ENCODE measurements around the gene PLGRKT.
"Not testable (repeated sequence)": the region's sequence is repeated elsewhere in the genome, so short reads cannot be mapped to it uniquely, and the experiment has no call there.

Gene PLGRKT

GRCh38 chr9:5440426-5440825, 2.7 kb upstream of the PLGRKT start:
- no peaks in the 10 kb centered on the region for H3K27me3 ChIP-seq (ENCODE audit: insufficient read depth, insufficient read length)
- H3K9ac ChIP-seq (ENCODE audit: insufficient read length, low read depth), result no peak overlapping the region
- no peak for DNase-seq (ENCODE audit: low read depth, low spot score)
- peaks cover 14% of the 10 kb centered on the region for H3K9me3 ChIP-seq (ENCODE audit: insufficient read depth, low read length)
- H3K4me3 ChIP-seq (ENCODE audit: insufficient read length, low read depth), result no peak overlapping the region
- no peak for TF ChIP-seq YY1 (IDR thresholded peaks at IDR 0.05; ENCODE audit: insufficient read depth, insufficient read length)
- no peak for TF ChIP-seq ZNF274 (IDR thresholded peaks at IDR 0.05; ENCODE audit: low read depth, low read length)
- TF ChIP-seq SUZ12 (IDR thresholded peaks at IDR 0.05; ENCODE audit: extremely low read depth, insufficient read depth, insufficient read length), result no peak
- peaks cover 12% of the 10 kb centered on the region for H3K36me3 ChIP-seq (ENCODE audit: insufficient read depth, insufficient read length, low read length)
- no peaks in the 10 kb centered on the region for H3K4me1 ChIP-seq (ENCODE audit: insufficient read depth, insufficient read length)

GRCh38 chr9:5438301-5439162, 807 bp upstream of the PLGRKT start:
- Histone ChIP-seq H3K4me3 (ENCODE audit: insufficient read length, low read depth) (peak overlapping the region; percentile 78), H3K27me3 (ENCODE audit: insufficient read depth, insufficient read length) (no peaks in the 10 kb centered on the region), H3K9ac (ENCODE audit: insufficient read length, low read depth) (peak overlapping the region; percentile 54), H3K36me3 (ENCODE audit: insufficient read depth, insufficient read length, low read length) (peaks cover 15% of the 10 kb centered on the region), H3K4me1 (ENCODE audit: insufficient read depth, insufficient read length) (no peaks in the 10 kb centered on the region), H3K9me3 (ENCODE audit: insufficient read depth, low read length) (peaks cover 30% of the 10 kb centered on the region)
- TF ChIP-seq ZNF274 (IDR thresholded peaks at IDR 0.05; ENCODE audit: low read depth, low read length), result no peak
- no peak for DNase-seq (ENCODE audit: low read depth, low spot score)

DNA sequence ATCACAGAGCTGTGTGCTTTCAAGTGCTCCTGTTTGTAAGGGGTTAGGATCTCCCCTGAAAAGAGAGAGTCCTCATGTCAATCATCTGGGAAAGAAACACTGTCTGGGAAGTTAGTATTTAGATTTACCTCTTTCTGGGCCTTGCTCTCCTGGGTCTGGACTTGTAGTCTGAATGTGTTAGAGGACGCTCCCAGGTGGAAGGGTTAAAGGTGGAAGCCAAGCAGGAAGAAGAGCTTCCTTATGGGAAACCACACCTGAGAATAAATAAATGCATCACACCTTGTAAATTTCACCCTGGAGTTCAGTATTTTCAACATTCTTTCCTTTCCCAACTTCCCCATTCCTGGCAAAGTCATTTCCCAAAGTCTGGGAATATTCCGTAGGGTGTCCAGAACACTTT, 1.3 kb downstream of the PLGRKT start:
- Histone ChIP-seq H3K36me3 (ENCODE audit: insufficient read depth, insufficient read length, low read length) (peaks cover 27% of the 10 kb centered on the region), H3K4me1 (ENCODE audit: insufficient read depth, insufficient read length) (no peaks in the 10 kb centered on the region), H3K4me3 (ENCODE audit: insufficient read length, low read depth) (no peak overlapping the region), H3K9me3 (ENCODE audit: insufficient read depth, low read length) (peaks cover 51% of the 10 kb centered on the region), H3K9ac (ENCODE audit: insufficient read length, low read depth) (no peak overlapping the region), H3K27me3 (ENCODE audit: insufficient read depth, insufficient read length) (no peaks in the 10 kb centered on the region)
- no peak for DNase-seq (ENCODE audit: low read depth, low spot score)
- no peak for TF ChIP-seq YY1 (IDR thresholded peaks at IDR 0.05; ENCODE audit: insufficient read depth, insufficient read length)
- no peak for TF ChIP-seq SUZ12 (IDR thresholded peaks at IDR 0.05; ENCODE audit: extremely low read depth, insufficient read depth, insufficient read length)

- peaks cover 56% of the 10 kb centered on the region for H3K9me3 ChIP-seq (ENCODE audit: insufficient read depth, low read length)
- TF ChIP-seq YY1 (IDR thresholded peaks at IDR 0.05; ENCODE audit: insufficient read depth, insufficient read length), result no peak
- TF ChIP-seq ZNF274 (IDR thresholded peaks at IDR 0.05; ENCODE audit: low read depth, low read length), result no peak
- no peak for TF ChIP-seq SUZ12 (IDR thresholded peaks at IDR 0.05; ENCODE audit: extremely low read depth, insufficient read depth, insufficient read length)
- H3K9ac ChIP-seq (ENCODE audit: insufficient read length, low read depth), result no peak overlapping the region
- peaks cover 30% of the 10 kb centered on the region for H3K36me3 ChIP-seq (ENCODE audit: insufficient read depth, insufficient read length, low read length)
- DNase-seq (ENCODE audit: low read depth, low spot score), result no peak
- no peaks in the 10 kb centered on the region for H3K4me1 ChIP-seq (ENCODE audit: insufficient read depth, insufficient read length)
- no peaks in the 10 kb centered on the region for H3K27me3 ChIP-seq (ENCODE audit: insufficient read depth, insufficient read length)
- H3K4me3 ChIP-seq (ENCODE audit: insufficient read length, low read depth), result no peak overlapping the region
Measured at GRCh38 chr9:5435912-5436311, 1.8 kb downstream of the PLGRKT start.

DNA sequence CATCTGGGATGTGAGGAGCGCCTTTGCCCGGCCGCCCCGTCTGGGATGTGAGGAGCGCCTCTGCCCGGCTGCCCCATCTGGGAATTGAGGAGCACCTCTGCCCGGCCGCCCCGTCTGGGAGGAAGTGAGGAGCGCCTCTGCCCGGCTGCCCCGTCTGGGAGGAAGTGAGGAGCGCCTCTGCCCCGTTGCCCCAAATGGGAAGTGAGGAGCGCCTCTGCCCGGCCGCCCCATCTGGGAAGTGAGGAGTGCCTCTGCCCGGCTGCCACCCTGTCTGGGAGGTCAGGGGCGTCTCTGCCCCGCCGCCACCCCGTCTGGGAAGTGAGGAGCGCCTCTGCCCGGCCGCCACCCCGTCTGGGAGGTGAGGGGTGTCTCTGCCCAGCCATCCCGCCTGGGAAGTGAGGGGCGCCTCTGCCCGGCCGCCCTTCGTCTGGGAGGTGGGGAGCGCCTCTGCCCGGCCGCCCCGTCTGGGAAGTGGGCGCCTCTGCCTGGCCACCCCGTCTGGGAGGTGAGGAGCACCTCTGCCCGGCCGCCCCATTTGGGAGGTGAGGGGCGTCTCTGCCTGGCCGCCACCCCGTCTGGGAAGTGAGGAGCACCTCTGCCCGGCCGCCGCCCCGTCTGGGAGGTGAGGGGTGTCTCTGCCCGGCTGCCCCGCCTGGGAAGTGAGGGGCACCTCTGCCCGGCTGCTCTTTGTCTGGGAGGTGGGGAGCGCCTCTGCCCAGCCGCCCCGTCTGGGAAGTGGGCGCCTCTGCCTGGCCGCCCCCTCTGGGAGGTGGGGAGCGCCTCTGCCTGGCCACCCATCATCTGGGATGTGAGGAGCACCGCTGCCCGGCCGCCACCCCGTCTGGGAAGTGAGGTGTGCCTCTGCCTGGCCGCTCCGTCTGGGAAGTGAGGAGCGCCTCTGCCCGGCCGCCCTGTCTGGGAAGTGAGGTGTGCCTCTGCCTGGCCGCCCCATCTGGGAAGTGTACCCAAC, 3.6 kb downstream of the PLGRKT start:
- Histone ChIP-seq H3K9me3 (ENCODE audit: insufficient read depth, low read length) (peaks cover 56% of the 10 kb centered on the region), H3K36me3 (ENCODE audit: insufficient read depth, insufficient read length, low read length) (peaks cover 45% of the 10 kb centered on the region)
- H3K4me1 ChIP-seq (ENCODE audit: insufficient read depth, insufficient read length); H3K4me3 ChIP-seq (ENCODE audit: insufficient read length, low read depth); DNase-seq (ENCODE audit: low read depth, low spot score); H3K9ac ChIP-seq (ENCODE audit: insufficient read length, low read depth); H3K27me3 ChIP-seq (ENCODE audit: insufficient read depth, insufficient read length): not testable (repeated sequence)

DNA sequence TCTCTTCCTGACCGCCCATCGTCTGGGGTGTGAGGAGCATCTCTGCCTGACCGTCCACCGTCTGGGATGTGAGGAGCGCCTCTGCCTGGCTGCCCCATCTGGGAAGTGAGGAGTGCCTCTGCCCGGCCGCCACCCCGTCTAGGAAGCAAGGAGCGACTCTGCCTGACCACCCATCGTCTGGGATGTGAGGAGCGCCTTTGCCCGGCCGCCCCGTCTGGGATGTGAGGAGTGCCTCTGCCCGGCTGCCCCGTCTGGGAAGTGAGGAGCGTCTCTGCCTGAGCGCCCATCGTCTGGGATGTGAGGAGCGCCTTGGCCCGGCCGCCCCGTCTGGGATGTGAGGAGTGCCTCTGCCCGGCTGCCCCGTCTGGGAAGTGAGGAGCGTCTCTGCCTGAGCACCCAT, 4.4 kb downstream of the PLGRKT start:
- not testable (repeated sequence) for H3K27me3 ChIP-seq (ENCODE audit: insufficient read depth, insufficient read length); H3K9ac ChIP-seq (ENCODE audit: insufficient read length, low read depth); H3K4me3 ChIP-seq (ENCODE audit: insufficient read length, low read depth); DNase-seq (ENCODE audit: low read depth, low spot score); H3K4me1 ChIP-seq (ENCODE audit: insufficient read depth, insufficient read length)
- H3K9me3 ChIP-seq (ENCODE audit: insufficient read depth, low read length), result peaks cover 56% of the 10 kb centered on the region
- peaks cover 51% of the 10 kb centered on the region for H3K36me3 ChIP-seq (ENCODE audit: insufficient read depth, insufficient read length, low read length)

- H3K36me3 ChIP-seq (ENCODE audit: insufficient read depth, insufficient read length, low read length), result peaks cover 52% of the 10 kb centered on the region
- H3K4me3 ChIP-seq (ENCODE audit: insufficient read length, low read depth), result not testable (repeated sequence)
Measured at GRCh38 chr9:5432890-5433289, 4.8 kb downstream of the PLGRKT start.

More at GRCh38 chr9:5432890-5433289, 4.8 kb downstream of the PLGRKT start:
- peaks cover 56% of the 10 kb centered on the region for H3K9me3 ChIP-seq (ENCODE audit: insufficient read depth, low read length)
- H3K4me1 ChIP-seq (ENCODE audit: insufficient read depth, insufficient read length); DNase-seq (ENCODE audit: low read depth, low spot score); H3K9ac ChIP-seq (ENCODE audit: insufficient read length, low read depth); H3K27me3 ChIP-seq (ENCODE audit: insufficient read depth, insufficient read length): not testable (repeated sequence)

Data from NT2/D1 (cell line).